ENCODE results near the gene ZNF460. TPM values are rescaled to one million over a fixed set of nuclear protein-coding genes. Genes with fewer than 3 reads are reported as not detected.

ZNF460 gene
- total RNA-seq, 2 experiments from 2014 or later = 62.5 to 94.7 TPM

- Histone ChIP-seq H3K9me2 (ENCODE audit: insufficient read depth, low read length) (no peaks in the 10 kb centered on the region), H3K27ac (ENCODE audit: low read depth, low read length, poor library complexity, severe bottlenecking) (no peak overlapping the region), H3K9me3 (ENCODE audit: low read length) (no peaks in the 10 kb centered on the region), H2AFZ (ENCODE audit: low read length) (no peak overlapping the region), H3K4me2 (ENCODE audit: low read length) (no peak overlapping the region), H3K4me3 (ENCODE audit: low read depth, low read length, poor library complexity, severe bottlenecking) (no peak overlapping the region), H4K20me1 (ENCODE audit: insufficient read depth, low read length) (no peaks in the 10 kb centered on the region), H3K36me3 (ENCODE audit: insufficient read depth, low read length) (no peaks in the 10 kb centered on the region; the same call in 1 of the 2 replicates), H3K79me2 (ENCODE audit: insufficient read depth, low read depth, low read length) (no peaks in the 10 kb centered on the region), H3K4me1 (ENCODE audit: insufficient read depth, low read length, poor library complexity, severe bottlenecking) (no peaks in the 10 kb centered on the region)
- no peak for DNase-seq (ENCODE audit: low spot score)
- TF ChIP-seq CTCF (conservative IDR thresholded peaks at IDR 0.05; ENCODE audit: low read length) (no peak), EZH2phosphoT487 (IDR thresholded peaks at IDR 0.05; ENCODE audit: borderline replicate concordance, low read depth, low read length) (no peak)
- ChIA-PET CTCF (ENCODE audit: unreplicated experiment) (no interaction called here), POLR2A (no interaction called here)
- no TSS peak for BruUV-seq (replicated peaks)
- intact Hi-C loops (cut with micrococcal nuclease; ENCODE audit: unreplicated experiment) = no loop called here
Observed at GRCh38 chr19:57310792-57311191, 30.5 kb downstream of the ZNF460 start.

- intact Hi-C loops (cut with micrococcal nuclease; ENCODE audit: unreplicated experiment) = no loop called here
- ChIA-PET CTCF (ENCODE audit: unreplicated experiment) (no interaction called here), POLR2A (no interaction called here)
- H2AFZ ChIP-seq (ENCODE audit: low read length) = no peak overlapping the region
- no peaks in the 10 kb centered on the region for H3K36me3 ChIP-seq (ENCODE audit: insufficient read depth, low read length)
- H3K79me2 ChIP-seq (ENCODE audit: insufficient read depth, low read depth, low read length) = no peaks in the 10 kb centered on the region
- DNase-seq (ENCODE audit: low spot score) = no peak
- no peaks in the 10 kb centered on the region for H3K9me3 ChIP-seq (ENCODE audit: low read length)
- no peak for TF ChIP-seq EZH2phosphoT487 (IDR thresholded peaks at IDR 0.05; ENCODE audit: borderline replicate concordance, low read depth, low read length)
- TF ChIP-seq CTCF (conservative IDR thresholded peaks at IDR 0.05; ENCODE audit: low read length) = no peak
- no peaks in the 10 kb centered on the region for H3K4me1 ChIP-seq (ENCODE audit: insufficient read depth, low read length, poor library complexity, severe bottlenecking)
- no TSS peak for BruUV-seq (replicated peaks)
- no peaks in the 10 kb centered on the region for H3K9me2 ChIP-seq (ENCODE audit: insufficient read depth, low read length)
- H3K4me2 ChIP-seq (ENCODE audit: low read length) = no peak overlapping the region
- H3K4me3 ChIP-seq (ENCODE audit: low read depth, low read length, poor library complexity, severe bottlenecking) = no peak overlapping the region
- no peak overlapping the region for H3K27ac ChIP-seq (ENCODE audit: low read depth, low read length, poor library complexity, severe bottlenecking)
- H4K20me1 ChIP-seq (ENCODE audit: insufficient read depth, low read length) = no peaks in the 10 kb centered on the region
Observed at GRCh38 chr19:57314146-57314545, 33.9 kb downstream of the ZNF460 start.

- ChIA-PET CTCF (ENCODE audit: unreplicated experiment) (no interaction called here), POLR2A (interaction anchor here (0.7 kb wide), 1 partner anchor 16 kb away, joined by 4 read pairs; no protein-coding TSS in a partner anchor)
- BruUV-seq (replicated peaks) = no TSS peak
- no peak for TF ChIP-seq CTCF (conservative IDR thresholded peaks at IDR 0.05; ENCODE audit: low read length)
- no peak for TF ChIP-seq EZH2phosphoT487 (IDR thresholded peaks at IDR 0.05; ENCODE audit: borderline replicate concordance, low read depth, low read length)
- H3K9me2 ChIP-seq (ENCODE audit: insufficient read depth, low read length) = no peaks in the 10 kb centered on the region
- H3K27ac ChIP-seq (ENCODE audit: low read depth, low read length, poor library complexity, severe bottlenecking) = no peak overlapping the region
- H3K9me3 ChIP-seq (ENCODE audit: low read length) = no peaks in the 10 kb centered on the region
- H3K79me2 ChIP-seq (ENCODE audit: insufficient read depth, low read depth, low read length) = peaks cover 23% of the 10 kb centered on the region
- DNase-seq (ENCODE audit: low spot score) = no peak
- H3K4me3 ChIP-seq (ENCODE audit: low read depth, low read length, poor library complexity, severe bottlenecking) = no peak overlapping the region
- intact Hi-C loops (cut with micrococcal nuclease; ENCODE audit: unreplicated experiment) = no loop called here
- H3K36me3 ChIP-seq (ENCODE audit: insufficient read depth, low read length) = peaks cover 1% of the 10 kb centered on the region; the same call in 1 of the 2 replicates
- no peak overlapping the region for H2AFZ ChIP-seq (ENCODE audit: low read length)
- peaks cover 2% of the 10 kb centered on the region; the same call in 1 of the 2 replicates for H4K20me1 ChIP-seq (ENCODE audit: insufficient read depth, low read length)
- H3K4me2 ChIP-seq (ENCODE audit: low read length) = no peak overlapping the region
- peaks cover 19% of the 10 kb centered on the region for H3K4me1 ChIP-seq (ENCODE audit: insufficient read depth, low read length, poor library complexity, severe bottlenecking)
Observed at GRCh38 chr19:57317503-57317902, 37.2 kb downstream of the ZNF460 start.

All from OCI-LY7 (cell line).